Left ventricle myocardium inferior (tissue), 1 donor: Measurements from ENCODE around the gene KCTD16. TPM values are rescaled to one million over a fixed set of nuclear protein-coding genes. Genes with fewer than 3 reads are reported as not detected.

Experiments used
- DNase-seq: peaks from one replicate; pipeline ENCODE4 v3.0.0-alpha.2; 2020
- H3K27ac ChIP-seq: fragments of 200-600 bp; replicated peaks from 2 replicates; pipeline ENCODE4 v1.8.0; 2021
- H3K27me3 ChIP-seq: fragments of 200-600 bp; 2 replicates; pipeline ENCODE4 v1.8.0; 2021; ENCODE audit warnings: low read depth
- H3K36me3 ChIP-seq: fragments of 200-600 bp; 2 replicates; pipeline ENCODE4 v1.8.0; 2021
- H3K4me1 ChIP-seq: fragments of 200-600 bp; 2 replicates; pipeline ENCODE4 v1.8.0; 2021
- H3K4me3 ChIP-seq: fragments of 200-600 bp; 2 replicates; pipeline ENCODE4 v1.8.0; 2021; ENCODE audit warnings: mild to moderate bottlenecking, moderate library complexity
- H3K9me3 ChIP-seq: fragments of 200-600 bp; replicated peaks from 2 replicates; pipeline ENCODE4 v1.8.0; 2021
- intact Hi-C: fragments of 100-400 bp; cut with micrococcal nuclease; formaldehyde crosslinking; loops from one replicate; pipeline ENCODE4 v1.11.0; 2022
- total RNA-seq: library from RNA; stranded (reverse); fragmentation: NEBNext Ultra II Directional; extraction: Animal tissue kit (Norgen Biotek cat#: 25700); gene quantifications from one replicate; pipeline ENCODE4 v1.2.1, GENCODE V29; 2021
- TF ChIP-seq, protein P1 (sequence below): fragments of 200-600 bp; IDR thresholded peaks from 2 replicates; pipeline ENCODE4 v1.8.0; 2021; ENCODE audit warnings: antibody characterized with exemption, mild to moderate bottlenecking, borderline replicate concordance
- donor health status: DM: no; HTN: yes; CAD: no; lungs with severe emphysema.

Gene KCTD16
- total RNA-seq, 1 donor from 2014 or later: 0.08 TPM

DNA sequence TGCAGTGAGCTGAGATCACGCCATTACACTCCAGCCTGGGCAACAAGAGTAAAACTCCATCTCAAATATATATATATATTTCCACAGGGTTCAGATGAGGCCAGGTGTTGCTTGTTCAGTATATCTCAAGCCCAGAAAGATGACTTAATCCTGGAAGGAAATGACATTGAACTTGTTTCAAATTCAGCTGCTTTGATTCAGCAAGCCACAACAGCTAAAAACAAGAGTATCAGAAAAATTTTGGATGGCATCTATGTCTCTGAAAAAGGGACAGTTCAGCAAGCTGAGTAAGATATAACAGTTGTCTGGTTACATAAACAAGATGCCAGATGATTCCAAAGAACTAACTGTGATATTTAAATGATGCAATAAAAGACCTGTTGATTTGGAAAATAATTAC lies 352.0 kb downstream of the KCTD16 start:
- H3K4me3 ChIP-seq: no peak overlapping the region
- H3K4me1 ChIP-seq: no peaks in the 10 kb centered on the region
- H3K36me3 ChIP-seq: no peaks in the 10 kb centered on the region
- peaks cover 18% of the 10 kb centered on the region for H3K9me3 ChIP-seq
- H3K27me3 ChIP-seq: no peaks in the 10 kb centered on the region
- no peak overlapping the region for H3K27ac ChIP-seq
- intact Hi-C loops: no loop called here
- DNase-seq: no peak
- TF ChIP-seq, protein P1, sequence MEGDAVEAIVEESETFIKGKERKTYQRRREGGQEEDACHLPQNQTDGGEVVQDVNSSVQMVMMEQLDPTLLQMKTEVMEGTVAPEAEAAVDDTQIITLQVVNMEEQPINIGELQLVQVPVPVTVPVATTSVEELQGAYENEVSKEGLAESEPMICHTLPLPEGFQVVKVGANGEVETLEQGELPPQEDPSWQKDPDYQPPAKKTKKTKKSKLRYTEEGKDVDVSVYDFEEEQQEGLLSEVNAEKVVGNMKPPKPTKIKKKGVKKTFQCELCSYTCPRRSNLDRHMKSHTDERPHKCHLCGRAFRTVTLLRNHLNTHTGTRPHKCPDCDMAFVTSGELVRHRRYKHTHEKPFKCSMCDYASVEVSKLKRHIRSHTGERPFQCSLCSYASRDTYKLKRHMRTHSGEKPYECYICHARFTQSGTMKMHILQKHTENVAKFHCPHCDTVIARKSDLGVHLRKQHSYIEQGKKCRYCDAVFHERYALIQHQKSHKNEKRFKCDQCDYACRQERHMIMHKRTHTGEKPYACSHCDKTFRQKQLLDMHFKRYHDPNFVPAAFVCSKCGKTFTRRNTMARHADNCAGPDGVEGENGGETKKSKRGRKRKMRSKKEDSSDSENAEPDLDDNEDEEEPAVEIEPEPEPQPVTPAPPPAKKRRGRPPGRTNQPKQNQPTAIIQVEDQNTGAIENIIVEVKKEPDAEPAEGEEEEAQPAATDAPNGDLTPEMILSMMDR: no peak

DNA sequence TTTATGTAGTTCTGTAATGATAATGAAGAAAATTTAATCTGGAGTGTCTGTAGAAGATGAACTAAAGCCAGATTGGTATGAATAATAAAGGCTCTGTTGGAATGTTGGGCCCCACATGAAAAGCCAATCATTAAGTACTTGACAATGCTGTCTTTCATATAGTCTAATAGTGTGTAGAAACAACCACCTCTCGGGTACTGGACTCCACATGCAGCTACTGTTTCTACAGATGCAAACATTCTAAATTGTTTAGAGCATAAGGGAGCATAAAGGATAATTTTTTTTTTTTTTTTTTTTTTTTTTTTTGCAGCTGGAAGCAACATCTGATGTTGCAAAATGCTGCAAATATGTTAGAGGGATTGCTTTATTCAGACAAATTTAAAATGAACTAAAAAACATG lies 354.3 kb downstream of the KCTD16 start:
- H3K27ac ChIP-seq: no peak overlapping the region
- peaks cover 22% of the 10 kb centered on the region for H3K9me3 ChIP-seq
- no peak for DNase-seq
- no peaks in the 10 kb centered on the region for H3K4me1 ChIP-seq
- TF ChIP-seq, protein P1: no peak
- no peaks in the 10 kb centered on the region for H3K27me3 ChIP-seq
- intact Hi-C loops: no loop called here
- H3K36me3 ChIP-seq: no peaks in the 10 kb centered on the region
- H3K4me3 ChIP-seq: no peak overlapping the region

DNA sequence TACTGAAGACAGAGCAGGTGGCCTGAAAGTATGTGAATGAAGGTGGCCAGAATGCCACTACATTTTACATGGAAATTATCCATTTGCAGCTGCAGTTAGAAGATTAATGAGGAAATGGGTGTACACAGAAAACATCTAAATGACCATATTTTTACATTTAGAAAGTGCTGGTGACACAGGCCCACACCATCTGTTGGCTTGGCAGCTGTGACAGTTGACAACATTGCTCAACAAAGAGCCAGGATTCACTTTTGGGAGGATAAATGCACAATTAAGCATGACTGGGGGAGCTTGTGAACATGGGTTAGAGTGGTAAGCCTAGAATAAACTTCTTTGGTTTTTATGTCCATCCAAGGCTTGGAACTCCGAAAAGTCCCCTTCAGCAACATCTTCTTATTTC lies 360.5 kb downstream of the KCTD16 start:
- H3K27me3 ChIP-seq: no peaks in the 10 kb centered on the region
- H3K36me3 ChIP-seq: no peaks in the 10 kb centered on the region
- intact Hi-C loops: no loop called here
- H3K4me1 ChIP-seq: no peaks in the 10 kb centered on the region
- no peak overlapping the region for H3K27ac ChIP-seq
- TF ChIP-seq, protein P1: no peak
- H3K9me3 ChIP-seq: peaks cover 30% of the 10 kb centered on the region
- no peak for DNase-seq
- H3K4me3 ChIP-seq: no peak overlapping the region

Other genes starting within 250 kb of the KCTD16 start
- 26.1 TPM for gene YIPF5, start 214 bp upstream of the KCTD16 start, total RNA-seq